ENCODE measurements around the gene POLG2.
"Not testable (repeated sequence)": the region's sequence is repeated elsewhere in the genome, so short reads cannot be mapped to it uniquely, and the experiment has no call there.

The POLG2 gene

GRCh38 chr17:64443086-64443760, 53.6 kb downstream of the POLG2 start:
- no peak for TF ChIP-seq CTCF (IDR thresholded peaks at IDR 0.05; ENCODE audit: control extremely low read depth, extremely low read depth, low read depth, missing control alignments)
- DNase-seq (ENCODE audit: extremely low spot score): no peak
- CTCF ChIA-PET: interaction anchor here (1.4 to 2.9 kb wide), 2 partner anchors 13 to 23 kb away, joined by 4 to 23 read pairs; no protein-coding TSS in a partner anchor
- POLR2A ChIA-PET: no interaction called here

- POLR2A ChIA-PET: no interaction called here
- CTCF ChIA-PET: interaction anchor here (1.4 to 2.9 kb wide), 2 partner anchors 13 to 22 kb away, joined by 4 to 23 read pairs; no protein-coding TSS in a partner anchor
- DNase-seq (ENCODE audit: extremely low spot score): no peak
- TF ChIP-seq CTCF (IDR thresholded peaks at IDR 0.05; ENCODE audit: control extremely low read depth, extremely low read depth, low read depth, missing control alignments): no peak
Observed at GRCh38 chr17:64442541-64442971, 54.3 kb downstream of the POLG2 start.

- POLR2A ChIA-PET: interaction anchor here (0.6 kb wide), 1 partner anchor 332 kb away, joined by 3 read pairs; no protein-coding TSS in a partner anchor
- no peak for DNase-seq (ENCODE audit: extremely low spot score)
- CTCF ChIA-PET: interaction anchor here (2.9 kb wide), 1 partner anchor 21 kb away, joined by 23 read pairs; no protein-coding TSS in a partner anchor
- TF ChIP-seq CTCF (IDR thresholded peaks at IDR 0.05; ENCODE audit: control extremely low read depth, extremely low read depth, low read depth, missing control alignments): no peak
Observed at GRCh38 chr17:64441772-64442540, 54.9 kb downstream of the POLG2 start.

GRCh38 chr17:64439956-64440355, 56.9 kb downstream of the POLG2 start:
- ChIA-PET POLR2A (no interaction called here), CTCF (interaction anchor here (3.2 kb wide), 1 partner anchor 20 kb away, joined by 9 read pairs; no protein-coding TSS in a partner anchor)
- no peak for DNase-seq (ENCODE audit: extremely low spot score)

GRCh38 chr17:64439521-64439920, 57.3 kb downstream of the POLG2 start:
- CTCF ChIA-PET: interaction anchor here (3.2 kb wide), 1 partner anchor 20 kb away, joined by 9 read pairs; no protein-coding TSS in a partner anchor
- POLR2A ChIA-PET; DNase-seq (ENCODE audit: extremely low spot score): not testable (repeated sequence)

More at GRCh38 chr17:64439956-64440355, 56.9 kb downstream of the POLG2 start:
- TF ChIP-seq CTCF (IDR thresholded peaks at IDR 0.05; ENCODE audit: control extremely low read depth, extremely low read depth, low read depth, missing control alignments): no peak

GRCh38 chr17:64437944-64438525, 58.8 kb downstream of the POLG2 start:
- TF ChIP-seq CTCF (IDR thresholded peaks at IDR 0.05; ENCODE audit: control extremely low read depth, extremely low read depth, low read depth, missing control alignments): no peak
- ChIA-PET CTCF (interaction anchor here (3.2 kb wide), 1 partner anchor 18 kb away, joined by 9 read pairs; no protein-coding TSS in a partner anchor), POLR2A (no interaction called here)
- DNase-seq (ENCODE audit: extremely low spot score): no peak

All from GM10248 (cell line).